HuH-7.5 (cell line): ENCODE results near the gene SPDYC.
"Not testable (repeated sequence)": the region's sequence is repeated elsewhere in the genome, so short reads cannot be mapped to it uniquely, and the experiment has no call there.

Experiments
- DNase-seq: peaks from one replicate; pipeline ENCODE4 v3.0.0; 2011; ENCODE audit warnings: low spot score

The SPDYC gene

DNA sequence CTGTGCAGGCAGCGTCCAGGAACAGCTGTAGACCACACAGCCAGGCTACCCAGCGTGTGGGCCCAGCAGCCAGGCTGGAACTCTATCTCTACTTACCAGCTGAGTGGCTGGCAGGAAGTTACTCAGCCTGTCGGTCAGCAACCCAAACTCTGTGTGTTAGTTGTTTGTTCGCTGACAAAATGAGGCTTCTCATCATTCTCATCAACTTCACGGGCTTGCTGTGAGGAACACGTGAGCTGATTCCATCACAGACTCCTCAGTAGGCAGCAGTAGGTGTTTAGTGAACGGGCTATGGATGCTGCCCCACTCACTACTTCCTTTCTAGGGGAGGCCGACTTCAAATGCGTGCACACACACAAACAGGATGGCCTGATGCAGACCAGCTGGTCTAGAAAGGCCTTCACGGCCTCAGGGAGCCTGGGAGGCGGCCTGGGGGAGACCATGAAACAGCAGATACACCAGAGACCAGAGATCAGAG, 830 bp upstream of the SPDYC start:
- no peak for DNase-seq

DNA sequence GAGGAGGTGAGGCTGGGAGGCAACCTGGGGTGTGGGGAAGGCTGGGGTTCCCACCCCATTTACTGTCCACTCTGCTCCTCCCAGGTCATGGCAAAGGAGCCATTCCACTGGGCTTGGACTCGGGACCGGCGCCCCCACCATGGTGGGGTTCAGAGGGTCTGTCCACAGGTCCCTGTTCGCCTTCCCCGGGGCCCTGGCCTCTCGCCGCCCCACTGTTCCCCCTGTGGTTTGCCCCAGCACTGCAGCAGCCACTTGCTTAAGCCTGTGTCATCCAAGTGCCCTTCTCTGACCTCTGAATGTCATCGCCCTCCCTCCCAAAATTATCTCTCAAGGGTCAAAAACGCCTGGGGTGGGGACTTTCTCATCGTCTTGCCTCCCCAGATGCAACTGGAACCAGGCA, 2.6 kb downstream of the SPDYC start:
- DNase-seq: no peak

DNA sequence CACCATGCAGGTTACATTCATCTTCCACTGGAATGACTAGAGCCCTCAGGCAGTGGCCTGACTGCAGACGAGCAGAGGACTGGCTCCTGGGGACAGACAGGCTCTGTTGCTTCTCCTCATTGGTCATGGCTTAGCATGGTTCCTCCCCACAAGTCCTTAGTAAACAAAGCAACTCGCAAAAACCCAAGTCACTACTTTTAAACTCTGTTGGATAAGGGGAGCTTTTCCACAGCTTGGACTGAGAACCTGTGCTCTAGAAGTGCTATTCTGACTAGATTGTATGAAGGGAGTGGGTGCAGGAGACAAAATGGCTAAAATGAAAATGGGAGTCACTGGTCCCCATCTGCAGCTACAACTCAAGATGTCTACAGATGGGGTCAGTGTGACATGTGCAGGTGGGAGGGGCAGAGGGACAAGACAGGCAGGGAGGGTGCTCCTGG, 4.6 kb downstream of the SPDYC start:
- DNase-seq: not testable (repeated sequence)

DNA sequence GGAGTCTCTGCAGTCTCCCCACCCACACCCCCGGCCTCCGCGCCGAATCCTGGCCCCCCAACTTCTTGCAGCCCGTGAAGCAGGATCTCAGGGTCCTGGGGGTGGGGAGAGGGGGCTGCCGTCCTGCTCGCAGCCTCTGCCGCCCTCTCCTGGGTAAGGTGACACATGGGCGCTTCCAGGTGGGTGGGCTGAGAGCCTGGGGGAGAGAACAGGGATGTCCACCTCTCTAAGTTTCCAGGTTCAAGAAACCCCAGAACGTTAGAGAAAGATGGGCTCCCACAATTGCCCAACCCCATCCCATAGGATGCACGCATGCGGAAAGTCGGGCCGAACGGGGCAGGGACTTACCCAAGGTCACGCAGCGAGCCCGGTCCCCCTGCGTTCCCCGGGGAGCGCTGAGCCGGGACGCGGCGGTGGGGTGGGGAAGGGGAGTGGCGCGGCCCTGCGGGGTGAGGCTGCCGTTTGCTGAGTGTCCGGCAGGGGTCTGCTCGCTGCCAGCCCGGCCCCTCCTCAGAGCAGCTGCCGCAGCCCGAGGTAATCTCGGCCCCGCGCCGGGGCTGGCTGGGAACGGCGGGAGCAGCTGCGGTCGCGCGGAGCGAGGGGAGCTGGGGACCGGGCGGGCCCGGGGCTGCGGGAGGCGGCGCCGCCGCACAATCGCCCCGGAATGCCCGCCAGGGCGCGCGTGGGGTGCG, 11.0 kb downstream of the SPDYC start:
- peak; percentile 69 for DNase-seq

DNA sequence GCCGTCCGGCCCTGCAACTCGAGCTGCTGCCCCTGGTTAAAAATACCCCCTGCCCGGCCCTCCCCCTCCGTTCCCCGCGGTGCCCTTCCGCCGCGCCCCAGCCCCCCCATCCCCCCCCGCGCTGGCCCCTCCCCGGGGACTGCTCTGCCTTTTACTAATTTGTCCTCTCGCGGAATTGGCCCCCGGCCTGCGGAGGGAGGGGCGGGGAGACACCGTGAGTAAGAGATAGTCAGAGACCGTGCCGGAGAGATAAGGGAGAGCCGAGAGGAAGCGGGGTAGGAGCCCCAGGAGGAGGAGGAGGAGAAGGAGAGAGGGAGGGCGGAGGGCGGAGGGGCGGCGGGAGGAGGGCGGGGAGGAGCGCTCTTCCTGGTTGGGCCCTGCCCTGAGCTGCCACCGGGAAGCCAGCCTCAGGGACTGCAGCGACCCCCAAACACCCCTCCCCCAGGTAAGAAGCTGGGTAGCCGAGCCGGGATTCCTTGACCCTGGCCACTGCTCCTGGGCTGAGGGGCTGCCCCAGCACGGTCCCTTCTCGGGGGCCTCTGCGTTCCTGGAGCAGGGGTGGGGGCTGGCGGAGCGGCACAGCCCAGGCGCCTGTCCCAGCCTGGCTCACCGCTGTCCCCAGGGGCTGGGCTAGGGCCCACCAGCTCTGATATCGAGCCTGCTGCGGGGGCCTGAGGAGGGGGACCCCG, 11.7 kb downstream of the SPDYC start, which contains the start of gene CAPN1:
Gene CAPN1, plus strand, starts transcription at position 360 of the 689 bp plus-strand sequence. CDS start 774 bp downstream, outside the sequence.
- DNase-seq: peak; percentile 66

DNA sequence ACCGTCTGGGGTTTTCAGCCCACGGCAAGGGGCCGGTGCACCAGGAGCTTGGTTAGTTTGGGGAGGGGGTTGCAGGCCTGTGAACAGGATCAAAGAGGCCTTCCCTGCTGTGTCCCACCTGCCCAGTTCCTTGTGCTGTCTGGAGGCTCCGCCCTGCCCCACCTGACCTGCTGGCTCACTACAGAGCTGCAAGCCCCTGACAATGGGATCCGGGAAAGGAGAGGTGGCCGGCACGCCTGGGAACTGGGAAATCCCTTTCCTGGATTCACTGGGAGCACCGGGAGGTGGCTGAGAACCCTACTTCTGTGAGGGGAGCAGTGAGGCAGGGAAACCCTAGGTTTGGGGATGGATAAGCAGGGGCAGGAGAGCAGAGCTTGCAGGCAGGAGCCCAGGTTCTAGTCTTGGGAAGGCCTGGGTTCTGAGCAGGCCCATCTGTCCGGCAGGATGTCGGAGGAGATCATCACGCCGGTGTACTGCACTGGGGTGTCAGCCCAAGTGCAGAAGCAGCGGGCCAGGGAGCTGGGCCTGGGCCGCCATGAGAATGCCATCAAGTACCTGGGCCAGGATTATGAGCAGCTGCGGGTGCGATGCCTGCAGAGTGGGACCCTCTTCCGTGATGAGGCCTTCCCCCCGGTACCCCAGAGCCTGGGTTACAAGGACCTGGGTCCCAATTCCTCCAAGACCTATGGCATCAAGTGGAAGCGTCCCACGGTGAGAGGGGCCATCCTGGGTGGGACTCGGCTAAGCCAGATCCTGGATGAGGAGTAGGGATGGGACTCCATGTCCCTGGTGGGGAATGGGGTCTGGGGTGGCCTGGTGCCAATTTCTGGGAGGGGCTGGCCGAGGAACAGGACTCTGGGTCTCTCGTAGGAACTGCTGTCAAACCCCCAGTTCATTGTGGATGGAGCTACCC, 12.5 kb downstream of the SPDYC start:
- DNase-seq: no peak

DNA sequence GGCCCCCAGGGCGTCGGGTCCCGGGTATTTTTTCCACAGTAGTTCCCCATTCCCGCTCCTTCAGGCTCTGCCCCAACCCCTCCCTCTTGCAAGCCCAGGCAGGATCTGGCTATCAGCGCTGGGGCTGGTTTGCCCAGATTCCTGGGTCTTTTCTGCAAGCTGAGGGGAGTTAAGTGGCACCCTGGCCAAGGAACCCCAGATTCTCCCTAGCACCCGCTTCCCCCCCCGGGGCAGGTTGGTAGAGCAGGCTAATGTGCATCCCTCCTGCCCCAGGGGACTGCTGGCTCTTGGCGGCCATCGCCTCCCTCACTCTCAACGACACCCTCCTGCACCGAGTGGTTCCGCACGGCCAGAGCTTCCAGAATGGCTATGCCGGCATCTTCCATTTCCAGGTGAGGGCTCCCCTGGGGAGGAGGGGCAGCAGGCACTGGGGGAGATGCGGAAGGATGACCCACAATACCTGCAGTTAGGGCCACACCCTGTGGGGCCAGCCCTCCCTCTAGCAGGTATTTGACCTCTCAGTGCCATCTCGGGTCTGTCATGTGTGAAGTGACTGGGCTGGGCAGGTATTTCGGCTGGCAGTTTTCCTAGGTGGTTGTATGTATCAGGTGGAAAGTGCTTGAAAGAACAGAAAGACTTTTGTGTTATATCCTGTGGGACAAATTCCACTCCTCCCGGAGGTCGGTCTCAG, 13.3 kb downstream of the SPDYC start:
- no peak for DNase-seq

DNA sequence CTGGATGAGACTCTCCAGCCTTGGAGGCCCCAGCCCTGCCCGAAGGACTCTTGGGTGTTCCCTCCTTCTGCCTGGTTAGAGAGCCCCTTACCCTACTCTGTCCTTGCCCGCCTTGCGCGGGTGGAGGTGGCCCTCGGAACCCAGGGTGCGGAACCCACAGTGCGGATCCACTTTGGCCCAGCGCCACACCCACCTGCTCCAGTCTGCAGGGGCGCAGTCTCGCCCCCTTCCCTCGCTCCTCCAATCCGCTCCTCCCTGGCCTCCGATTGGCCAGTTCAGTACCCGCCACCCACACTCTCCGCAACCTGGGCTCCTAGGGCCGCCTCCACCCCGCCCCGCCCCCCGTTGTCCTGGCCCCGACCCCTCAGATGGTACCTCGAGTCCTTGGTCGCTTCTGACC, 14.1 kb downstream of the SPDYC start:
- DNase-seq: no peak

DNA sequence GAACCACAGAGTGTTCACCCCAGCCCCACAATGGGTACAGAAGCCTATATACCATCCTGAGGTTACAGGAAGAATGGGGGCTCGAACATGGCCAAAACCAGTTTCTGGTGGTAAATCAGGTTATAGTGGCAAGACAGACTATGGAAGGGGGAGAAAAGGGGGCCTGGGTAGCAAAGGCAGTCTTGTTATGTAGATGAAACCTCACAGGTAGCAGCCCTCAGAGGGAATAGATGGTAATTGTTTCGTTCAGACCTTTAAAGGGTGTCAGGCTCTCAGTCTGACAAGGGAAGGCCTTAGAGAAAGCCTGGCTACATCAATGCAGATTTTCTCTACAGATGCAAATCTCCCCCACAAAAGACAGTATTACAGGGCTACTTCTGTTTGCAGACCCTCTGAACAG, 15.1 kb downstream of the SPDYC start:
- DNase-seq: no peak

DNA sequence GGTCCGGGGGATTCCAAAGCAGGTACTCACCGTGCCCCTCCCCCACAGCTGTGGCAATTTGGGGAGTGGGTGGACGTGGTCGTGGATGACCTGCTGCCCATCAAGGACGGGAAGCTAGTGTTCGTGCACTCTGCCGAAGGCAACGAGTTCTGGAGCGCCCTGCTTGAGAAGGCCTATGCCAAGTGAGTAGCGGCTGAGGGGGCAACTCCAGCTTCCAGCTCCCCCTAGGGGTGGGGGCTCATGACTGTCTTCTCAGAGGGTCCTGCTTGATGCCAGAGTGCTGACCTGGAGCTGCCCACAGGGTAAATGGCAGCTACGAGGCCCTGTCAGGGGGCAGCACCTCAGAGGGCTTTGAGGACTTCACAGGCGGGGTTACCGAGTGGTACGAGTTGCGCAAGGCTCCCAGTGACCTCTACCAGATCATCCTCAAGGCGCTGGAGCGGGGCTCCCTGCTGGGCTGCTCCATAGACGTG, 15.9 kb downstream of the SPDYC start:
- no peak for DNase-seq

DNA sequence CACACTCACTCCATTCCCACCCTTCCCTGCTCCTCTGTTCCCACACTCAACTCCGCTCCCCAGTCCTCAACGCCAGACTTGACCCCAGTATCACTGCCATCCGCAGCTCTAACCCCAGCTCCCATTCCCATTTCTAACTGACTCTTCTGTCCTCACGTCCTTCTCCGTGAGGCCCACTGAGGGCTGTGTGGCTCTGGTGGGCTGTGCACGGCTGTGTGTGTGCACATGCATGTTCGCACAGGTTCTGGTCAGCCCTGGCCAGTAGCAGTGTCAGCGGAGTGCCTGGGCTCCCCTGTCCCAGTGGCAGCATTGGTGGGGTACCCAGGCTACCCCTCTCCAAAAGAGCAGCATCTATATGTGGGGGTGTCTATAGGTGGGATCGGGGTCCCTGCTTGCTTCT, 16.7 kb downstream of the SPDYC start:
- DNase-seq: no peak

DNA sequence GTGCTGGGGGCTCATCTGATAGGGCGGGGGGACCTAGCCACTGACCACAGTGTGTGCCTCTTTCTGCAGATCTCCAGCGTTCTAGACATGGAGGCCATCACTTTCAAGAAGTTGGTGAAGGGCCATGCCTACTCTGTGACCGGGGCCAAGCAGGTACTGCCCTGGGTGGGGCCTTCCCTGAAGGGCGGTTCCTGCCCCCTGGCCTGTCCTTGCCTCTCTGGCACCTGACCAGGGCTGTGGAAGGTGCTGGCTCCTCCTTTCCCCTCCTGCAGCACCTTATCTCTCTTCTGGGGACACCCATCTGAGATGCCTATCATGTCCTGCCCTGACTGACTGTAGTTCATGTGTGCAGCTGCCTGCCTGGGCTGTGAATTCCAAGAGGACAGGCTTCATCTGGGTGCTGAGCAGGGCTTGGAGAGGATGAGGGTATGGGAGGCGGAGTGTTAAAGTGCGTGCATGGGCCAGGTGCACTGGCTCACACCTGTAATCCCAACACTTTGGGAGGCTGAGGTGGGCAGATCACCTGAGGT, 17.2 kb downstream of the SPDYC start:
- no peak for DNase-seq

DNA sequence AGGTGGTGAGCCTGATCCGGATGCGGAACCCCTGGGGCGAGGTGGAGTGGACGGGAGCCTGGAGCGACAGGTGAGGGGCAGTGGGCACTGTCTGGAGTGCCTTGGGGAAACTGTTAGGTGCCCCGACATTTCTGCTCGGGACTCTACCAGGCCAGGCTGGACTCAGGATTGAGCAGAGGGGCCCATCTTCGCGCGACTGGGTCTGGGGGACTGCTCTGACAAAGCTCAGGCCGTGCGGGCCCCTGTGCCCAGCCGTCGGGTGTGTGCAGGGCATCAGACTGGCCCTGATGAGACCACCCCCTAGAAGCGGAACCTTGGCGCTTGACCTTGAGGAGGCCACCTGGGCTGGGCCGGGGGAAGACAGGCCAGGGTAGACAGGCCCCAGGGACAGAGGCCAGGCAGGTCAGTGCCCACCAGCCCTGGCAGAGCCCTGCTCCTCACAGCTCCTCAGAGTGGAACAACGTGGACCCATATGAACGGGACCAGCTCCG, 18.0 kb downstream of the SPDYC start:
- no peak for DNase-seq

DNA sequence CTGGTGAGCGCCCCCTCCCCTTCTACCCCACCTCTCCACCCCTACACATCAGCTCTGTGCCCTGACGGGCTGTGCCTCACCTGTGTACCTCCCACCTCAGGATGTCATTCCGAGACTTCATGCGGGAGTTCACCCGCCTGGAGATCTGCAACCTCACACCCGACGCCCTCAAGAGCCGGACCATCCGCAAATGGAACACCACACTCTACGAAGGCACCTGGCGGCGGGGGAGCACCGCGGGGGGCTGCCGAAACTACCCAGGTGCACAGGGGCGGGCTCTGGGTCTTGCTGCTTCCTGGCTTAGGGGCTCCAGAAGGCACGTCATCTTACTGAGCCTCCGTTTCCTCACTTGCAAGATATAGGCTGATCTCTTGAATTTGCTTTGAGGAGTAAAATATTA, 18.5 kb downstream of the SPDYC start:
- no peak for DNase-seq

DNA sequence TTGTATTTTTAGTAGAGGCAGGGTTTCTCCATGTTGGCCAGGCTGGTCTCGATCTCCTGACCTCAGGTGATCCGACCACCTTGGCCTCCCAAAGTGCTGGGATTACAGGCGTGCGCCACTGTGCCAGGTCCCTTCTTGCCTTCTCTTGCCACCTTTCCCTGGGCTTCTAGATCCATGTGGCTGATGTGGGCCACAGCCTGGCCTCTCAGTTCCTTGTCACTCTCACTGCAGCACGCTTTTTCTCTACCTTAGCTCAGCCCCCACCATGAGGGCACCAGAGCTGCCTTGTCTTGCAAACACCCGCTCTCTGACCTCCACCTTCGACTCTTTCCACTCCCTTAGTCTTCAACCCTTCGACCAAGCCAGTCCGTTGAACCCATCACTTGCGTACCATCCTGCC, 19.2 kb downstream of the SPDYC start:
- DNase-seq: no peak

DNA sequence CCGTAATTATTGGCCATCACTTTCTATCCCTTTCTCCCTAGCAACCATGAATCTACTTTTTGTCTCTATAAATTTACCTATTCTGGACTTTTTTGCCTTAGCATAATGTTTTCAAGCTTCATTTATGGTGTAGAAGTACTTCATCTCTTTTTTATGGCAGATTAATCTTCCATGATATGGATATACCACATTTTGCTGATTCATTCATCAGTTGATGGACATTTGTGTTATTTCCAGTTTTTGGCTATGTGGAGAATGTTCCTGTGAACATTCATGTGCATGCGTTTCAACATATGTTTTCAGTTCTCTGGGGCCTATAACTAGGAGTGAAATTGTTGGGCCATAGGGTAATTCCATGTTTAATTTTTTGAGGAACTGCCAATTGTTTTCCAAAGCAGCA, 24.5 kb downstream of the SPDYC start:
- no peak for DNase-seq

DNA sequence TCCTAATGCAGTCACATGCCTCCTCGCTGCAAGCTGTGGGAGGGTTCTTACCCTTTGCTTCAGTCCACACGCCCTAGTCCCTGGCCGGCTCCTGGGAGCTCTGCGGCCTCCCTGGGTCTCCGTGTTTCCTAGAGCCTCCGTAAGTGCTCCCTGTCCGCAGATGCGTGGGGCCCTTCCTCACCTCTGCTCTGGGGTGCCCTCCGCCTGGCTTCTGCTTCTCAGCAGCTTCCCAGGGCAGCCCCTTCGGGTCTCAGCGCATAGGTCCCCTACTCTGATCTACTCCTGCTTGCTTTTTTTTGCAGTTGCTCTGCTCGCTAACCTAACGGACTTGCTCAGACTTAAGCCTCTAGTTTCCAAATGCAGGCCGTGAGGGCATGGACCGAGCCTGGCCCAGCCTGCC, 34.1 kb downstream of the SPDYC start:
- DNase-seq: no peak

DNA sequence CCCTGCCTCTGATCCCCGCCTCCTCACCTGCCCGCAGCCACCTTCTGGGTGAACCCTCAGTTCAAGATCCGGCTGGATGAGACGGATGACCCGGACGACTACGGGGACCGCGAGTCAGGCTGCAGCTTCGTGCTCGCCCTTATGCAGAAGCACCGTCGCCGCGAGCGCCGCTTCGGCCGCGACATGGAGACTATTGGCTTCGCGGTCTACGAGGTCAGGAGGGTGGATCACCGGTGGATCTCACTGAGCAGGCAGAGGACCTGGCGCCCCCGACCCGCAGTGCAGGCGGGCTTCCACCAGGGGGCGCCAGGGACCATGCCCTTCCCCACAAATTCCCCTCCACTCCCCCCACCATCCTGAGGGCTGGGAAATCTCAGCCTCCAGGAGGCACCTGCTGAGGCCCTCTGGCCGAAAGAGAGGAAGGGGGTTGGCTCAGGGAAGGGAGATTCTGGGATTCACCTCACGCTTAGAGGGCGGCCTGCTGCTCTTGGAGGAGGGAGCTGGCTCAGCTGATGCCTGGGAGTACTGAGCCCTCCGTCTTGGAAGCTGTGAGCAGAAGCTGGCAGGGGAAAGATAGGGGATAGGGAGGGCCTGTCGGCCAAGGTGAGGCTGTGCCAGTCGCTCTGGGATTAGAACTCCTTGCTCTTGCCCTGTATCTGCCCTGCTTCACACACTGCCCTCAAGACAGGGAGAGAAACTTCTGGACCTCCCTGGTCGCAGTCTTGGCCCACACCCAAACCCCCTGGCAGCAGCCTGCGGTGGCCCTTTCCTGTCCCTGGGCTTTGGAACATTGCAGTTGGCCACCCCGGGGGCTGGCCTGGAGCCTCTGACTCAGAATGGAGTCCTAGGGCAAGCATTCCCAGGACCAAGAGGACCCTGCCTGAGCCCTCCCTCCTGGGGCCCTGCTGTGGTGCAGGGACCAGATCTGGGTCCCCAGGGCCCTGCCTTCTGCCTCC, 34.9 kb downstream of the SPDYC start:
- peak; percentile 80 for DNase-seq

DNA sequence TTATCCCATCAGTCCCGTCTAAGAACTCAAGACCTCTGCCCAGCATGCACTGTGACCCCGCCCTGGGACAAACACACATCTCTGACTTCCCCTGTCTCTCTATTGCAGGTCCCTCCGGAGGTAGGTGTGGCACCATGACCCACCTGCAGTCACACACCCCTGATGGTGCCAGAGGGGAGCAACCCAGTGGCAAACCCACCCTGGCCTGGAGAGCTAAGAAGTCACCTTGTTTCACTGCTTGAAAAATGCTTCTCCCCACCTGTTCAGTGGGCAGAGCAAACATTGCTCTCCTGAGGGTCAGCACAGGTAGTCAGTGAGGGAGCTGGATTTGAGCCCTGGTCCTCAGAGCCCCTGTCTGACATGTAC, 35.6 kb downstream of the SPDYC start:
- no peak for DNase-seq

DNA sequence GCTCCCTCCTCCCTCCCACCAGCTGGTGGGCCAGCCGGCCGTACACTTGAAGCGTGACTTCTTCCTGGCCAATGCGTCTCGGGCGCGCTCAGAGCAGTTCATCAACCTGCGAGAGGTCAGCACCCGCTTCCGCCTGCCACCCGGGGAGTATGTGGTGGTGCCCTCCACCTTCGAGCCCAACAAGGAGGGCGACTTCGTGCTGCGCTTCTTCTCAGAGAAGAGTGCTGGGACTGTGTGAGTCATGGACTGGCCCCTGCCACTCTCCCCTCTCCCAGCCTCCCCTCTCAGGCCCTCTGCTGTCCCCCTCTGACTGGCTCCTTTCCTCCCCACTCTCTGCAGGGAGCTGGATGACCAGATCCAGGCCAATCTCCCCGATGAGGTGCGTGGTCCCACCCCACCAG, 36.4 kb downstream of the SPDYC start:
- no peak for DNase-seq
